WTC11 (cell line): Measurements from ENCODE around the gene RNF19B. TPM values are rescaled to one million over a fixed set of nuclear protein-coding genes. Genes with fewer than 3 reads are reported as not detected.

ENCODE experiments used
- ATAC-seq: fragments of 200-7000 bp; cut with Tn5 transposase; 2 replicates; pipeline ENCODE4 v1.10.0; 2021; ENCODE audit warnings: mild to moderate bottlenecking, moderate library complexity
- CTCF ChIA-PET: fragments of 300-600 bp; sonication (Branson Sonifier 250); formaldehyde crosslinking; loops from one replicate; lab custom pipeline; 2021; ENCODE audit warnings: antibody characterized with exemption; lab: Charles Lee
- POLR2A ChIA-PET: fragments of 350-600 bp; sonication (Branson Sonifier 250); formaldehyde crosslinking; loops from one replicate; lab custom pipeline; 2021; ENCODE audit warnings: antibody characterized with exemption; lab: Charles Lee
- DNase-seq: peaks from one replicate; pipeline ENCODE4 v3.0.0; 2021; ENCODE audit warnings: low spot score
- H3K27ac Mint-ChIP-seq: 2 replicates; pipeline ENCODE4 v1.8.0; 2021; ENCODE audit warnings: mixed read lengths
- H3K27me3 Mint-ChIP-seq: 2 replicates; pipeline ENCODE4 v1.8.0; 2021; ENCODE audit warnings: low read depth, mild to moderate bottlenecking, moderate library complexity, mixed read lengths
- H3K36me3 Mint-ChIP-seq: 2 replicates; pipeline ENCODE4 v1.8.0; 2021; ENCODE audit warnings: mixed read lengths
- H3K4me1 Mint-ChIP-seq: 2 replicates; pipeline ENCODE4 v1.8.0; 2022; ENCODE audit warnings: mixed read lengths
- H3K4me3 Mint-ChIP-seq: 2 replicates; pipeline ENCODE4 v1.8.0; 2021; ENCODE audit warnings: mild to moderate bottlenecking, moderate library complexity, mixed read lengths
- H3K9me3 Mint-ChIP-seq: 2 replicates; pipeline ENCODE4 v1.8.0; 2021; ENCODE audit warnings: mixed read lengths
- ATF6 ChIP-seq: sonication (generic); formaldehyde crosslinking; IDR thresholded peaks from 2 replicates; pipeline ENCODE4 v1.8.1; 2023; ENCODE audit warnings: mild to moderate bottlenecking, missing genetic modification reagents
- GRHL2 ChIP-seq: fragments of 250-450 bp; sonication (Bioruptor Pico); IDR thresholded peaks from 2 replicates; pipeline ENCODE4 v1.8.0; 2022; ENCODE audit warnings: mild to moderate bottlenecking, moderate library complexity; ENCODE audit not compliant: insufficient replicate concordance, severe bottlenecking
- NFATC4 ChIP-seq: fragments of 250-450 bp; sonication (Bioruptor Pico); IDR thresholded peaks from 2 replicates; pipeline ENCODE4 v1.9.0; 2021; ENCODE audit warnings: mild to moderate bottlenecking
- PRDM15 ChIP-seq: sonication (generic); formaldehyde crosslinking; IDR thresholded peaks from 2 replicates; pipeline ENCODE4 v1.8.0; 2022; ENCODE audit warnings: missing genetic modification reagents
- PRRX2 ChIP-seq: fragments of 250-450 bp; sonication (Bioruptor Pico); IDR thresholded peaks from 2 replicates; pipeline ENCODE4 v1.8.0; 2021; ENCODE audit warnings: mild to moderate bottlenecking
- RELA ChIP-seq: sonication (generic); formaldehyde crosslinking; IDR thresholded peaks from 2 replicates; pipeline ENCODE4 v1.8.1; 2022; ENCODE audit warnings: missing genetic modification reagents, mild to moderate bottlenecking, borderline replicate concordance
- SMAD3 ChIP-seq: sonication (generic); formaldehyde crosslinking; IDR thresholded peaks from 2 replicates; pipeline ENCODE4 v1.8.0; 2022; ENCODE audit warnings: missing genetic modification reagents, mild to moderate bottlenecking, borderline replicate concordance
- SOX15 ChIP-seq: fragments of 250-450 bp; sonication (Bioruptor Pico); IDR thresholded peaks from 2 replicates; pipeline ENCODE4 v1.9.0; 2021; ENCODE audit warnings: mild to moderate bottlenecking
- ZNF219 ChIP-seq: sonication (generic); formaldehyde crosslinking; IDR thresholded peaks from 2 replicates; pipeline ENCODE4 v1.8.0; 2023; ENCODE audit warnings: missing genetic modification reagents, mild to moderate bottlenecking, borderline replicate concordance
- ZNF232 ChIP-seq: sonication (generic); formaldehyde crosslinking; IDR thresholded peaks from 2 replicates; pipeline ENCODE4 v1.8.0; 2022; ENCODE audit warnings: mild to moderate bottlenecking, missing genetic modification reagents
- ZNF263 ChIP-seq: sonication (generic); formaldehyde crosslinking; IDR thresholded peaks from 2 replicates; pipeline ENCODE4 v1.8.1; 2022; ENCODE audit warnings: low read depth, mild to moderate bottlenecking, moderate library complexity, missing genetic modification reagents
- ZNF423 ChIP-seq: fragments of 250-450 bp; sonication (Bioruptor Pico); IDR thresholded peaks from 2 replicates; pipeline ENCODE4 v2.1.2; 2022; ENCODE audit warnings: mild to moderate bottlenecking, moderate library complexity
- ZNF532 ChIP-seq: fragments of 250-450 bp; sonication (Bioruptor Pico); IDR thresholded peaks from 2 replicates; pipeline ENCODE4 v1.9.0; 2021; ENCODE audit warnings: mild to moderate bottlenecking, borderline replicate concordance
- total RNA-seq: library from RNA; stranded (reverse); gene quantifications from 3 replicates; pipeline ENCODE4 v1.2.3, GENCODE V29; 2021

The RNF19B gene
- total RNA-seq, 1 experiment from 2014 or later = 21.9 TPM

GRCh38 chr1:32898056-32898455, 66.6 kb downstream of the RNF19B start:
- no peak overlapping the region for H3K27ac Mint-ChIP-seq
- DNase-seq (no peak), ATAC-seq (no peak)
- no peaks in the 10 kb centered on the region for H3K36me3 Mint-ChIP-seq
- POLR2A ChIA-PET = interaction anchor here (0.5 kb wide), 1 partner anchor 102 kb away, joined by 3 read pairs; no protein-coding TSS in a partner anchor
- peaks cover 14% of the 10 kb centered on the region for H3K4me1 Mint-ChIP-seq
- no peaks in the 10 kb centered on the region for H3K9me3 Mint-ChIP-seq
- peaks cover 53% of the 10 kb centered on the region for H3K27me3 Mint-ChIP-seq
- H3K4me3 Mint-ChIP-seq = no peak overlapping the region
- CTCF ChIA-PET = interaction anchor here (1.1 to 4.4 kb wide), 3 partner anchors 11 to 189 kb away, joined by 3 to 14 read pairs (median 6); no protein-coding TSS in a partner anchor
- TF ChIP-seq SMAD3 (CRISPR knock-in tag) = no peak
- no peak for TF ChIP-seq SOX15
- TF ChIP-seq PRRX2 (CRISPR knock-in tag) = no peak
- TF ChIP-seq ZNF423 = no peak

GRCh38 chr1:32897082-32898049, 67.2 kb downstream of the RNF19B start:
- ATAC-seq (no peak), DNase-seq (no peak)
- TF ChIP-seq ATF6 (CRISPR knock-in tag) (no peak), RELA (CRISPR knock-in tag) (no peak), ZNF232 (no peak), NFATC4 (CRISPR knock-in tag) (no peak), GRHL2 (CRISPR knock-in tag) (no peak), SOX15 (no peak), PRDM15 (CRISPR knock-in tag) (no peak), ZNF532 (CRISPR knock-in tag) (no peak), ZNF219 (CRISPR knock-in tag) (no peak), ZNF263 (CRISPR knock-in tag) (no peak)
- Mint-ChIP-seq H3K9me3 (peaks cover 4% of the 10 kb centered on the region), H3K27ac (no peak overlapping the region), H3K4me3 (no peak overlapping the region), H3K4me1 (peaks cover 18% of the 10 kb centered on the region), H3K27me3 (peaks cover 51% of the 10 kb centered on the region), H3K36me3 (no peaks in the 10 kb centered on the region)
- CTCF ChIA-PET = interaction anchor here (0.8 to 4.4 kb wide), 3 partner anchors 11 to 22 kb away, joined by 5 to 14 read pairs (median 6); no protein-coding TSS in a partner anchor
- POLR2A ChIA-PET = no interaction called here
